VCaP (cell line): ENCODE measurements around the gene GOLGA6L24.
"Not testable (repeated sequence)": the region's sequence is repeated elsewhere in the genome, so short reads cannot be mapped to it uniquely, and the experiment has no call there.

ENCODE experiments used
- H3K27ac ChIP-seq: fragments of 450-650 bp; 2 replicates; pipeline ENCODE4 v1.5.1; 2017

Gene GOLGA6L24, protein sequence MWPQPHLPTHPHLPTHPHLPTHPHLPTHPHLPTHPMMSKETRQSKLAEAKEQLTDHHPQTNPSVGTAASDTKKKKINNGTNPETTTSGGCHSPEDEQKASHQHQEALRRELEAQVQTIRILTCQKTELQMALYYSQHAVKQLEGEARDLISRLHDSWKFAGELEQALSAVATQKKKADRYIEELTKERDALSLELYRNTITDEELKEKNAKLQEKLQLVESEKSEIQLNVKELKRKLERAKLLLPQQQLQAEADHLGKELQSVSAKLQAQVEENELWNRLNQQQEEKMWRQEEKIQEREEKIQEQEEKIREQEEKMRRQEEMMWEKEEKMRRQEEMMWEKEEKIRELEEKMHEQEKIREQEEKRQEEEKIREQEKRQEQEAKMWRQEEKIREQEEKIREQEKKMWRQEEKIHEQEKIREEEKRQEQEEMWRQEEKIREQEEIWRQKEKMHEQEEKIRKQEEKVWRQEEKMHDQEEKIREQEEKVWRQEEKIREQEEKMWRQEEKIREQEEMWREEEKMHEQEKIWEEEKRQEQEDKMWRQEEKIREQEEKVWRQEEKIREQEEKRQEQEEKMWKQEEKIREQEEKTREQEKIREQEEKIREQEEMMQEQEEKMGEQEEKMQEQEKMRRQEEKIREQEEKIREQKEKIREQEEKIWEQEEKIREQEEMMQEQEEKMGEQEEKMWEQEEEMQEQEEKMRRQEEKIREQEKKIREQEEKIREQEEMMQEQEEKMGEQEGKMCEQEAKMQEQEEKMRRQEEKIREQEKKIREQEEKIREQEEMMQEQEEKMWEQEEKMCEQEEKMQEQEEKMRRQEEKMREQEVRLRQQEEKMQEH

GRCh38 chr15:28357984-28358383 is at the start of gene GOLGA6L24:
TSS of gene GOLGA6L24 (minus strand) at chr15:28358084. CDS start at chr15:28358023, 61 bp downstream.
- not testable (repeated sequence) for H3K27ac ChIP-seq

DNA sequence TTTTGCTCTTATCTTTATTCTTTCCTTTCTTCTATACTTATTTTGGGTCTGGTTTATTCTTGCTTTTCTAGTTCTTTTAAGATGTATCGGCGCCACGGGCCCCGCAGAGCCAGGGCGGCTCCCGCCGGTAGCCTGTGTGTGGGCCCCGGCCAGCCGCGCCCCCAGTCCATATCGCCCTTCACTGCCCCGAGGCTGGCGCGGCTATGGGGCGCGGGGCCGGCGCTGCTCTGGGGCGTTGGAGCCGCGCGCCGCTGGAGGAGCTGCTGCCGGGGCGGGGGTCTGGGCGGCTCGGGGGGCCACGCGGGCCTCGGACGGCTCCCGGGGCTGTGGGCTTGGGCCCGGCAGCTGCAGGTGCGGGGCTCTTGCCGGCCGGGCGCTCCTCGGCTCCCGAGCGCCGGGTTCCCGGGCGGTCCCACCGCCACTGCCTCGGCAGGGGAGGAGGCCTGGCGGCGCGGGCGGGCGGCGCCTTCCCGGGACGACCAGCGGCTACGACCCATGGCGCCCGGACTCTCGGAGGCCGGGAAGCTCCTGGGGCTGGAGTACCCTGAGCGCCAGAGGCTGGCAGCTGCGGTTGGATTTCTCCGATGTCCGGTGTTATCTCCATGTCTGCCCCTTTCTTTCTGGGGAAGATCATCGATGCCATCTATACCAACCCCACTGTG is 45.0 kb upstream of the GOLGA6L24 start:
- H3K27ac ChIP-seq = not testable (repeated sequence)

DNA sequence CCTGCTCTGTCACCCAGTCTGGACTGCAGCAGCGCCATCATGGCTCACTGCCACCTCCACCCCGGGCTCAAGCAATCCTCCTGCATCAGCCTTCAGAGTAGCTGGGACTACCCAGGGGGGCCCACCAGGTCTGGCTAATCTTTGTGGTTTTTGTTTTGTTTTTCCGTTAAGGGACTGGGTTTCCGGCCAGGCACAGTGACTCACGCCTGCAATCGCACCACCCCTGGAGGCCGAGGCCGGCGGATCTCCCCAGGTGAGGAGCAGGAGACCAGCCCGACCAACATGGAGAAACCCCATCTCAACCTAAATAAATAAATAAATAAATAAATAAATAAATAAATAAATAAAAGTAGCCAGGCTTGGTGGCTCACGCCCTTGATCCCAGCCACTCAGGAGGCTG is 38.1 kb upstream of the GOLGA6L24 start:
- not testable (repeated sequence) for H3K27ac ChIP-seq

DNA sequence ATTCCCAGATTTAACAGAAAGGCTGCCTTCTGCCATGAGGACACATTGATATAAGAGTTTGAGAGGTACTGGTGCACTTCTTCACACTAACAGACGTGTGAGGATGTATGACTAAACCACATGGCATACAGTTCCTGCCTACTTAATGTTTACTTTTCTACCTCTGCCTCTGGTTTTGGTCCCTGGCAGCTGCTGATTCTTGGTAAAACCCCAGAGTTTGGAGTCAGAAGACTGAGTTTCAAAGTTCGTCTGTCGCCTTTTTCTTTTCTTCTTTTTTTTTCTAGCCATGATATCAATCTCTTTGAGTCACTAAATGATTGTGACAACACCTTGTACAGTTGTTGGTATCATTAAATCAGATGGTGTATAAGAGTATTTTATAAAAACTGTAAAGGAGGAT is 22.2 kb upstream of the GOLGA6L24 start:
- H3K27ac ChIP-seq = not testable (repeated sequence)

GRCh38 chr15:28378364-28378763 is 20.5 kb upstream of the GOLGA6L24 start, which contains the start of gene GOLGA8F:
TSS of gene GOLGA8F (plus strand) at chr15:28378664. CDS start at chr15:28378762, 98 bp downstream.
- H3K27ac ChIP-seq = not testable (repeated sequence)

DNA sequence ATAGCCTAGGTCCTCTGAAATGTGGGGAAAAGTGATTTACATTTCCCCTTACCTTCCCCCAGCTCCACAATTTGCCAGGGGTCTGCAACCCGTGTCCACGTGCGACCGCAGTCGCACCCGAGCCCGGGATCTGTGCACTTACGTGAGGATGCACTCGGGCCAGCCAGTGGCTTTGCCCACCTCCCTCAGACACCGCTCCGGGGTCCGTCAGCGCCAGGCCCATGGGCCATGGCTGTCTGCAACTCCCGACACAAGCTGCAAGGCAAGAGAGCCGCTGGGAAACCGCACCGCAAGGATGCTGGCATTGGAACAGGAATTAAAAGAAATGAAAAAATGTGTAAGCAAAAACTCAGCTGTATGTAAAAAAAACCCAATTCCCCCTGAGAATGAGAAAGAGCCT is 7.6 kb upstream of the GOLGA6L24 start:
- H3K27ac ChIP-seq = not testable (repeated sequence)

GRCh38 chr15:28322129-28322588 is 35.7 kb downstream of the GOLGA6L24 start, which contains the start of gene HERC2:
TSS of gene HERC2 (minus strand) at chr15:28322179. CDS start at chr15:28321433, 746 bp downstream.
- peak within 1 kb of the TSS; percentile 53 for H3K27ac ChIP-seq

DNA sequence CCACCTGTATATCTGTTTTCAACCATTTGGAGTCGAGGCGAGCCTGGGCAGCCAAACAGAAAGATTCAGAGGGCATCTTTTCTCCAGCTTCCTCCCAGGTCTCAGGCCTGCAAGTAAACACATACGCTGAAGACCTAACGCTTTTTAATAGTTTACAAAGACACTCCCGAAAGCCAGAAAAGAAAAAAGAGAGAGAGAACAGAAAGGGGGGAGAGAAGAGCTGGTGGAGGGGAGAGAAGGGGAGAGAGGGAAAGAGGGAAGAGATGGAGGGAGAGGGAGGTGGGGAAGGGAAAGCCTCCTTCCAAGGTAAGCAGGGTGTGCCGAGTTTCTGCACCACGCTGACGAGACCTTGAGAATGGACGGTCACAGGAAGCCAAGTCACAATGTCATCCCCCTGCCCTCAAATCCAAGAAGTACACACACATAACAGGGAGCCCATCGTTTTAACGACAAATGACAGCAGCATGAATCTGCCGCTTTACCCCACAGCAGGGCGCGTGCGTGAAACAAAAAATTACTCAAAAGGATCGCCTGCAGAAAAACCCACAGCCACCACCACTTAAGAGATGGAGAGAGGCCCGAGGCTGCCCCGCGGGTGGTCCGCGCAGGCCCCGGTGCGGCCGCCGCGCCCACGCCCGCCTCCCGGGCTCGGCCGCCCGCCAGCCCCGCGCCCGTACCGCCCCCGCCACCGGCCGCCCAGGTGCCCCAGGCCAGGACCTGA is 36.4 kb downstream of the GOLGA6L24 start:
- peak overlapping the region; percentile 53 for H3K27ac ChIP-seq

DNA sequence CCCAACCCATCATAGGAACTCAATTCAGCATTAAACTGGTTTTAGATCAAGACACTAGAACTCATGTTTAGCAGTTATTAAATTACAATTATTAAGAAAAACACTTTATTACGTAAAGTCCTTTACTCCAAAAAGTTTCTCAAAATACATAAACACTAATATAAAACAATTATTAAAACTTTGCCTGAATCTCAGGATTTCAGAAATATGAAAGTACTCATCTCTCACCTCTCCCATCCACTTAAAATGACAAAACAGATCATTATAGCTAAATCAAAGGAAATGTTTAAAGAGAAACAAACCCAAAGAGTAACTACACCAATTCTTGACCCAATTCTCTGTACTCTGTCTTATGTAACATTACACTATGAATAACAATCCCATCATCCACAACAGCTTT is 38.2 kb downstream of the GOLGA6L24 start:
- not testable (repeated sequence) for H3K27ac ChIP-seq

- not testable (repeated sequence) for H3K27ac ChIP-seq
These were observed 39.1 kb downstream of the GOLGA6L24 start for GRCh38 chr15:28318828-28319227.

DNA sequence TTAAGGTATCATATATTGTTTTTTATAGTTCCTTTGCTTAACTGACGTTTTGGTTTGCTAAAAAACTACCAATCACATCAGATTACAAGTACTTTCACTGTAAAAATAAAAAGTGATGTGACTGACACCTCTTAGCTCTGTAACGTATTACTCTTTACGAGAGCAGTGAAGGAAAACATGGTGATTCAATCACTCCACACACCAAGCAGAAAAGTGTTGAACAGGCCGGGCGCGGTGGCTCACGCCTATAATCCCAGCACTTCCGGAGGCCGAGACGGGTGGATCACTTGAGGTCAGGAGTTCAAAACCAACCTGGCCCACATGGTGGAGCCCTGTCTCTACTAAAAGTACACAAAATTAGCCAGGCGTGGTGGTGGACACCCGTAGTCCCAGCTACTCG is 39.8 kb downstream of the GOLGA6L24 start:
- H3K27ac ChIP-seq = not testable (repeated sequence)

DNA sequence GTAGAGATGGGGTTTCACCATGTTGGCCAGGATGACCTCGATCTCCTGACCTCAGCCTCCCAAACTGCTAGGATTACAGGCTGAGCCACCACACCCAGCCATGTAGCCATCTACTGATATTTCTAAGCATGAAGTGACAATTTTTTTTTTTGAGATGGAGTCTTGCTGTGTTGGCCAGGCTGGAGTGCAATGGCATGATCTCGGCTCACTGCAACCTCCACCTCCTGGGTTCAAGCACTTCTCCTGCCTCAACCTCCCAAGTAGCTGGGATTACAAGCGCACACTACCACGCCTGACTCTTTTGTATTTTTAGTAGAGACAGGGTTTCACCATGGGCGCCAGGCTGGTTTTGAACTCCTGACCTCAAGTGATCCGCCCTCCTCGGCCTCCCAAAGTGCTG is 40.9 kb downstream of the GOLGA6L24 start:
- H3K27ac ChIP-seq = not testable (repeated sequence)

DNA sequence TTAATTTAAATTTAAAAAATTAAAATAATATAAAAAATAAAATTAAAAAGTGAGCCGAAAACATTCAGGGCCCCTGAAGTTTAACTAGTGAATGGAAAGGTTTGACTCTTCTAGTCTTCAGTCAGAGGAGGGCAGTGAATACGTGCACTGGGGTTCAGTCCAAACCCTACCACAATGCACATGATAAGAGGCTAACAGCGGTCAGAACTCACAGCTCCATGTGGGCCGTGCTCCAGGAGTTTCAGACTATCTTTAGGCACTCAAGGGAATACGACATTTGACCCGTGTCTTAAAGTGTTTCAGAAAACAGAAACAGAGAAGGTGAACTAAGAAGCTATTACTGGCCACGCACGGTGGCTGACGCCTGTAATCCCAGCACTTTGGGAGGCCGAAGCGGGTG is 47.4 kb downstream of the GOLGA6L24 start:
- H3K27ac ChIP-seq = not testable (repeated sequence)

DNA sequence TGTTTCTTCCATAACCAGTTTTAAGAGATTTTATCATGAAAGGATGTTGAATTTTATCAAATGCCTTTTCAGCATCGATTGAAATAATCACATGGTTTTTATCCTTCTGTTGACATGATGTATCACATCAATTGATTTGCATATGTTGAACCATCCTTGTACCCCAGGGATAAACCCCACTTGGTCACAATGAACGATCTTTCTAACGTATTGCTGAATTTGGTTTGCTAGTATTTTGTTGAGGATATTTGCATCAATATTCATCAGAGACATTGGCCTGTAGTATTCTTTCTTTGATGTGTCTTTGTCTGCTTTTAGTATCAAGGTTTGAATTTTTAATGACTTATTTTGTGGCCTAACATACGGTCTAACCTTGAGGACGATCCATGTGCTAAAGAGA is 49.2 kb downstream of the GOLGA6L24 start:
- H3K27ac ChIP-seq = not testable (repeated sequence)
